ENCODE data around the gene LIFR. TPM values are rescaled to one million over a fixed set of nuclear protein-coding genes. Genes with fewer than 3 reads are reported as not detected.

Gene LIFR
- total RNA-seq, 2 donors from 2014 or later = 45.4 to 80.1 TPM

DNA sequence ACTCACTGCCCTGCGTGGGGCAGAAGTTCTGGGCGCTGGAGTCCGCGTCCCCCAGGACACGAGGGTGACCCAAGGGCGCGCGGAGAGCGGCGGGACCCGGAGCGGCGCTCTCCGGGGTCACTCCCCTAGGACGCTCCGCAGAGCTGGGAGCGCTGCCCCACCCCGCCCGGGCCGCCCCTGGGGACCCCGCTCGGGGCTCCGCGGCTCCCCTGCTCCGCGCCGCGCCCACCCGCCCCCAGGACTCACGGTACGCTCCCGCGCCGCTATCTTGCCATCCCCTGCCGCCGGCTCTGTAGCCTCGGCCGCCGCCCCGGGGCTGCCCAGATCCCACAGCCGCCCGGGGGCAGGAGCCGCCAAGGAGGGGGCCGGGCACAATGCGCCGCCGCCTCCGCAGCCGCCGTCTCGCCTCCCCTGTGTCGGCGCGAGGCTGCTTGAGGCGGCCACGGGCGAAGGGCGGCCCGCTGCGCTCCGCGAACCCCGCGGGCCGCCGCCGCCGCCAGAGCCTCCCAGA, 303 bp downstream of the LIFR start:
- WGBS, 2 donors = 0 to 1% methylated on average over 4 to 64 of the region's 68 CpGs
- ATAC-seq (peak; percentile 41), DNase-seq (peak in 2 of 4 donors; percentile 17 to 28)
- Histone ChIP-seq H3K27ac (peak overlapping the region; percentile 59 to 97 (median 88)), H3K4me1 (peaks cover 49% of the 10 kb centered on the region), H3K9me3 (no peaks in the 10 kb centered on the region), H3K27me3 (no peaks in the 10 kb centered on the region), H3K36me3 (replicated peaks in 1 of 2; ENCODE audit: insufficient read depth in 1 of 2, low read depth in 2 of 2) (no peaks in the 10 kb centered on the region), H3K4me3 (peak overlapping the region; percentile 78)
- TF ChIP-seq, protein P1, sequence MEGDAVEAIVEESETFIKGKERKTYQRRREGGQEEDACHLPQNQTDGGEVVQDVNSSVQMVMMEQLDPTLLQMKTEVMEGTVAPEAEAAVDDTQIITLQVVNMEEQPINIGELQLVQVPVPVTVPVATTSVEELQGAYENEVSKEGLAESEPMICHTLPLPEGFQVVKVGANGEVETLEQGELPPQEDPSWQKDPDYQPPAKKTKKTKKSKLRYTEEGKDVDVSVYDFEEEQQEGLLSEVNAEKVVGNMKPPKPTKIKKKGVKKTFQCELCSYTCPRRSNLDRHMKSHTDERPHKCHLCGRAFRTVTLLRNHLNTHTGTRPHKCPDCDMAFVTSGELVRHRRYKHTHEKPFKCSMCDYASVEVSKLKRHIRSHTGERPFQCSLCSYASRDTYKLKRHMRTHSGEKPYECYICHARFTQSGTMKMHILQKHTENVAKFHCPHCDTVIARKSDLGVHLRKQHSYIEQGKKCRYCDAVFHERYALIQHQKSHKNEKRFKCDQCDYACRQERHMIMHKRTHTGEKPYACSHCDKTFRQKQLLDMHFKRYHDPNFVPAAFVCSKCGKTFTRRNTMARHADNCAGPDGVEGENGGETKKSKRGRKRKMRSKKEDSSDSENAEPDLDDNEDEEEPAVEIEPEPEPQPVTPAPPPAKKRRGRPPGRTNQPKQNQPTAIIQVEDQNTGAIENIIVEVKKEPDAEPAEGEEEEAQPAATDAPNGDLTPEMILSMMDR (IDR thresholded peaks at IDR 0.05) = peak in 1 of 7 experiments; percentile 7
- TF ChIP-seq POLR2A (IDR thresholded peaks at IDR 0.05) = peak in 1 of 3 donors; percentile 56
- intact Hi-C loops (cut with DNase I) = no loop called here

DNA sequence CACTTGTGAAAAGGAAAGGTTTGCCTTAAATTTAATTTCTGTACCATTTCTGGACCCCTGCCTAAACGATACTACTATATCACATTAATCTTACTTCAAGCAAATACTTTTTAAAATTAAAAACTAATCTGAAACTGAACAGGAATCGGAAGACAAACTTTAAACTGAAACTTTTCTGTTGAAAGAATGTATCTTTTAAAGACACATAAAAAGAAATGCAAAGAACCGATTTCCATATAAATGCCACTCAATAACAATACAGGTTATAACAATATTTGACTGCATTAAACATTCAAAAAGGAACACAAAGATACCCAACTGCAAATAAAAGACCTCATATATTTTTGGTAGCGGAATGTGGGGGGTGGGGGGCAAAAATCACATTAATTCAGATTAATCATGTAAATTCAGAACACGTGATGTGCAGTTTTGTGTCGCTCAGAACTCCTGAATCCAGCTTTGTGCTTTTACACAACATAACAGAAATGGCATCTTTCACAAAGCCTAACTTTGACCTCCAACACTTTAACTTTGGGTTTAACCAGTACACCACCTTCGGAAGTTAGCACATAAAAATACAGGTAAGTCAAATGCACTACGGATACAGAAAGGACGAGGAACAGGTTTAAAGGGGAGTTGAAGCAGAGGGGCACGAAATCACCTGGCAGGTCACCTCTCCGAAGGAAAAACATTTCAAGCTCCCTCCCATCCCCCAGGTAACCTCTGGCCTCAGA, 925 bp downstream of the LIFR start:
- no peak for ATAC-seq
- H3K36me3 ChIP-seq (replicated peaks in 1 of 2; ENCODE audit: insufficient read depth in 1 of 2, low read depth in 2 of 2) = no peaks in the 10 kb centered on the region
- H3K4me3 ChIP-seq = peak overlapping the region; percentile 78
- no peak for DNase-seq
- WGBS, 2 donors = 7 to 9% methylated on average over 11 of the region's 11 CpGs
- no peaks in the 10 kb centered on the region for H3K27me3 ChIP-seq
- H3K4me1 ChIP-seq = peaks cover 55% of the 10 kb centered on the region
- no peaks in the 10 kb centered on the region for H3K9me3 ChIP-seq
- intact Hi-C loops (cut with DNase I) = no loop called here
- TF ChIP-seq POLR2A (IDR thresholded peaks at IDR 0.05) = no peak
- TF ChIP-seq, protein P1 (IDR thresholded peaks at IDR 0.05) = no peak
- peak overlapping the region; percentile 59 to 97 (median 88) for H3K27ac ChIP-seq

DNA sequence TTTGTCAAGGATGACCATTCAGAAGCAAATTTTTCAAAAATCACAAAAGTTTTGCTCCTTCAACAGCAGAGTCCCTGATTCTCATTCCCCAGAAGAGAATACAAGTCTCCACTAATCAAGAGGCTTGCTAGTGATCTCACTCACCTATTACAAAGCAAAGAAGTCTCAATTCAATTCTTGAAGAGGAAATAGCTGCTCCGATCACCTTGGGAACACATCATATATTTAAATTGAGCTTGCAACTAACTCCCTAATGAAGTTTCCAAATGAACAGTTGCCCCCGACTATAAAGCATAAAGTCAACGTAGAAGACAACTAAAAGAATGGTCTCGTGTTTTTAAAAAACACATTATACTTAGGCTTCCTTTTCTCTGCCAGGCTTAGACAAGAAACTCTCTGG, 1.6 kb downstream of the LIFR start:
- Histone ChIP-seq H3K9me3 (no peaks in the 10 kb centered on the region), H3K4me1 (peaks cover 56% of the 10 kb centered on the region), H3K27me3 (no peaks in the 10 kb centered on the region), H3K27ac (peak overlapping the region in 2 of 4 donors; percentile 95 to 97), H3K4me3 (no peak overlapping the region), H3K36me3 (replicated peaks in 1 of 2; ENCODE audit: insufficient read depth in 1 of 2, low read depth in 2 of 2) (no peaks in the 10 kb centered on the region)
- ATAC-seq (no peak), DNase-seq (no peak)
- TF ChIP-seq POLR2A (IDR thresholded peaks at IDR 0.05) = no peak
- TF ChIP-seq, protein P1 (IDR thresholded peaks at IDR 0.05) = no peak
- 28 to 36% methylated on average over 4 of the region's 4 CpGs for WGBS, 2 donors
- intact Hi-C loops (cut with DNase I) = no loop called here

DNA sequence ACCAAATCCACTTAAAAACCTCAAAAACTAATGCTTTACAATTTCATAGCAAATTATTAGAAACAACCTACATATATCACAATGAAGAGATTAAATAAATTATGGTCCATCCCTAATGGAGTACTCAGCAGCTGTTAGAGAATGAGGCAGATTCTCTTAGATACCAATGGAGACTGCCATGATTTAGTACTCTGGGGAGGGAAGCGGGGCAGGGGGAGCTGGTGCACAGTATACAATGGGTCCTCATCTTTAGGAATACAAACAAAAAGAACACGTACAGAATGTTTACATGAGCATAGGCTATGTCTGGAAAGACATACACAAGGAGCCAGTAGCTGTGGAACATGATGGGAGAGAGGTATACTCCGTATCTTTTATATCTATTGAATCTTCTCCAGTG, 2.0 kb downstream of the LIFR start:
- no peak overlapping the region for H3K4me3 ChIP-seq
- H3K27ac ChIP-seq = peak overlapping the region in 2 of 4 donors; percentile 9 to 97
- H3K36me3 ChIP-seq (replicated peaks in 1 of 2; ENCODE audit: insufficient read depth in 1 of 2, low read depth in 2 of 2) = no peaks in the 10 kb centered on the region
- ATAC-seq (no peak), DNase-seq (no peak)
- intact Hi-C loops (cut with DNase I) = no loop called here
- TF ChIP-seq POLR2A (IDR thresholded peaks at IDR 0.05) = no peak
- TF ChIP-seq, protein P1 (IDR thresholded peaks at IDR 0.05) = no peak
- H3K4me1 ChIP-seq = peaks cover 56% of the 10 kb centered on the region
- no peaks in the 10 kb centered on the region for H3K27me3 ChIP-seq
- H3K9me3 ChIP-seq = no peaks in the 10 kb centered on the region
- WGBS, 2 donors = 50 to 64% methylated on average over 3 of the region's 3 CpGs

All from body of pancreas (tissue), 4 donors.